ENCODE results near the gene EDIL3.
A peak's percentile ranks its signal among the peaks of the same experiment; 100 is the strongest.

The EDIL3 gene

GRCh38 chr5:83911367-83911919 is 473.2 kb downstream of the EDIL3 start:
- peak overlapping the region; percentile 66 for H3K27ac ChIP-seq (ENCODE audit: low read length)
- TF ChIP-seq, protein P1, sequence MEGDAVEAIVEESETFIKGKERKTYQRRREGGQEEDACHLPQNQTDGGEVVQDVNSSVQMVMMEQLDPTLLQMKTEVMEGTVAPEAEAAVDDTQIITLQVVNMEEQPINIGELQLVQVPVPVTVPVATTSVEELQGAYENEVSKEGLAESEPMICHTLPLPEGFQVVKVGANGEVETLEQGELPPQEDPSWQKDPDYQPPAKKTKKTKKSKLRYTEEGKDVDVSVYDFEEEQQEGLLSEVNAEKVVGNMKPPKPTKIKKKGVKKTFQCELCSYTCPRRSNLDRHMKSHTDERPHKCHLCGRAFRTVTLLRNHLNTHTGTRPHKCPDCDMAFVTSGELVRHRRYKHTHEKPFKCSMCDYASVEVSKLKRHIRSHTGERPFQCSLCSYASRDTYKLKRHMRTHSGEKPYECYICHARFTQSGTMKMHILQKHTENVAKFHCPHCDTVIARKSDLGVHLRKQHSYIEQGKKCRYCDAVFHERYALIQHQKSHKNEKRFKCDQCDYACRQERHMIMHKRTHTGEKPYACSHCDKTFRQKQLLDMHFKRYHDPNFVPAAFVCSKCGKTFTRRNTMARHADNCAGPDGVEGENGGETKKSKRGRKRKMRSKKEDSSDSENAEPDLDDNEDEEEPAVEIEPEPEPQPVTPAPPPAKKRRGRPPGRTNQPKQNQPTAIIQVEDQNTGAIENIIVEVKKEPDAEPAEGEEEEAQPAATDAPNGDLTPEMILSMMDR (IDR thresholded peaks at IDR 0.05; ENCODE audit: low read depth, low read length), result no peak
- no peak for TF ChIP-seq EZH2phosphoT487 (IDR thresholded peaks at IDR 0.05; ENCODE audit: low read depth)

GRCh38 chr5:83900306-83900705 is 484.4 kb downstream of the EDIL3 start:
- no peaks in the 10 kb centered on the region for H3K79me2 ChIP-seq (ENCODE audit: low read length)
- H3K4me2 ChIP-seq (ENCODE audit: low read length), result peak overlapping the region; percentile 69
- H3K9ac ChIP-seq (ENCODE audit: low read length), result peak overlapping the region; percentile 21; the same call in 1 of the 2 replicates
- no peak overlapping the region for H2AFZ ChIP-seq (ENCODE audit: low read depth, low read length)
- H3K9me3 ChIP-seq (ENCODE audit: insufficient read depth, low read length), result no peaks in the 10 kb centered on the region
- TF ChIP-seq EZH2phosphoT487 (IDR thresholded peaks at IDR 0.05; ENCODE audit: low read depth), result no peak
- TF ChIP-seq, protein P1 (IDR thresholded peaks at IDR 0.05; ENCODE audit: low read depth, low read length), result peak; percentile 20; the same call in 1 of the 2 replicates
- H3K36me3 ChIP-seq (replicated peaks; ENCODE audit: low read depth, low read length), result no peaks in the 10 kb centered on the region
- H3K4me3 ChIP-seq (ENCODE audit: low read length), result peak overlapping the region; percentile 49
- no peaks in the 10 kb centered on the region for H4K20me1 ChIP-seq (ENCODE audit: insufficient read depth, low read length)
- H3K27ac ChIP-seq (ENCODE audit: low read length), result peak overlapping the region; percentile 56
- no peaks in the 10 kb centered on the region for H3K27me3 ChIP-seq (ENCODE audit: low read depth, low read length)
- H3K4me1 ChIP-seq (ENCODE audit: low read length), result peaks cover 37% of the 10 kb centered on the region

More at GRCh38 chr5:83911367-83911919, 473.2 kb downstream of the EDIL3 start:
- Histone ChIP-seq H3K27me3 (ENCODE audit: low read depth, low read length) (no peaks in the 10 kb centered on the region), H3K79me2 (ENCODE audit: low read length) (no peaks in the 10 kb centered on the region), H3K36me3 (replicated peaks; ENCODE audit: low read depth, low read length) (peaks cover 8% of the 10 kb centered on the region), H3K9ac (ENCODE audit: low read length) (peak overlapping the region; percentile 27), H2AFZ (ENCODE audit: low read depth, low read length) (no peak overlapping the region), H4K20me1 (ENCODE audit: insufficient read depth, low read length) (no peaks in the 10 kb centered on the region), H3K9me3 (ENCODE audit: insufficient read depth, low read length) (no peaks in the 10 kb centered on the region), H3K4me3 (ENCODE audit: low read length) (peak overlapping the region; percentile 46), H3K4me2 (ENCODE audit: low read length) (peak overlapping the region; percentile 75), H3K4me1 (ENCODE audit: low read length) (peaks cover 22% of the 10 kb centered on the region)

GRCh38 chr5:83899326-83899970 is 485.2 kb downstream of the EDIL3 start:
- Histone ChIP-seq H3K9me3 (ENCODE audit: insufficient read depth, low read length) (no peaks in the 10 kb centered on the region), H2AFZ (ENCODE audit: low read depth, low read length) (no peak overlapping the region), H3K79me2 (ENCODE audit: low read length) (no peaks in the 10 kb centered on the region), H3K4me2 (ENCODE audit: low read length) (peak overlapping the region; percentile 69), H3K27me3 (ENCODE audit: low read depth, low read length) (no peaks in the 10 kb centered on the region), H3K36me3 (replicated peaks; ENCODE audit: low read depth, low read length) (no peaks in the 10 kb centered on the region), H4K20me1 (ENCODE audit: insufficient read depth, low read length) (no peaks in the 10 kb centered on the region), H3K4me3 (ENCODE audit: low read length) (no peak overlapping the region), H3K4me1 (ENCODE audit: low read length) (peaks cover 40% of the 10 kb centered on the region), H3K27ac (ENCODE audit: low read length) (peak overlapping the region; percentile 56; the same call in 1 of the 2 replicates), H3K9ac (ENCODE audit: low read length) (no peak overlapping the region; the same call in 1 of the 2 replicates)
- TF ChIP-seq EZH2phosphoT487 (IDR thresholded peaks at IDR 0.05; ENCODE audit: low read depth), result no peak
- TF ChIP-seq, protein P1 (IDR thresholded peaks at IDR 0.05; ENCODE audit: low read depth, low read length), result no peak

DNA sequence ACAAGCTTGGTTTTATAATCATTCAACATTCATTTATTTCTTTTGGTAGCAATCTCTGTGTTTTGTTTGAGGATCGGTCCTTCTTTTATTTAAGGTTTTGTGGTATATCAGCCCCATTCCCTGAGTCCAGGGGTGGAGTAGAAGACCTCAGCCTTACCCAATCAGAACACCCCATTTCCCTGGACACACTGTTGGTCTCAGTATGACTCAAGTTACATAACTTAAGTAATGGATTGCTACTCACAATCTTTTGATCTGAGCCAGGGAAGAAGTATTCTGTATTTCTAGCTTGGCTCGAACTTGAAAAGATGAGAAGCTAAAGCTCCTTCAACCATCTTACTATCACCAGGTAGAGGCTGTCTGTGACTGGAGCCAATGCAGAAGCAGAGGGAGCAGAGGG is 488.8 kb downstream of the EDIL3 start:
- Histone ChIP-seq H3K36me3 (replicated peaks; ENCODE audit: low read depth, low read length) (no peaks in the 10 kb centered on the region), H2AFZ (ENCODE audit: low read depth, low read length) (no peak overlapping the region), H3K27me3 (ENCODE audit: low read depth, low read length) (no peaks in the 10 kb centered on the region), H3K4me2 (ENCODE audit: low read length) (peak overlapping the region; percentile 61), H3K27ac (ENCODE audit: low read length) (peak overlapping the region; percentile 77), H3K4me3 (ENCODE audit: low read length) (no peak overlapping the region), H4K20me1 (ENCODE audit: insufficient read depth, low read length) (no peaks in the 10 kb centered on the region), H3K9me3 (ENCODE audit: insufficient read depth, low read length) (no peaks in the 10 kb centered on the region), H3K79me2 (ENCODE audit: low read length) (no peaks in the 10 kb centered on the region), H3K9ac (ENCODE audit: low read length) (no peak overlapping the region), H3K4me1 (ENCODE audit: low read length) (peaks cover 41% of the 10 kb centered on the region)
- TF ChIP-seq EZH2phosphoT487 (IDR thresholded peaks at IDR 0.05; ENCODE audit: low read depth), result no peak
- TF ChIP-seq, protein P1 (IDR thresholded peaks at IDR 0.05; ENCODE audit: low read depth, low read length), result no peak
